ENCODE measurements around the gene RMND1. TPM values are rescaled to one million over a fixed set of nuclear protein-coding genes. Genes with fewer than 3 reads are reported as not detected.

The RMND1 gene
- total and polyA plus RNA-seq, 3 experiments from 2014 or later, result 10.4 to 25.6 (median 24.5) TPM

- peaks cover 18% of the 10 kb centered on the region for H3K36me3 ChIP-seq (ENCODE audit: insufficient read depth, low read length)
- Mint-ChIP-seq H3K4me3 (peak overlapping the region in 1 of 7 donors; percentile 0), H3K36me3 (peaks cover 0 to 57% (median 16%) of the 10 kb centered on the region in 3 donors), H3K27ac (peak overlapping the region in 2 of 8 donors; percentile 8 to 54), H3K9me3 (no peaks in the 10 kb centered on the region), H3K27me3 (no peaks in the 10 kb centered on the region), H3K4me1 (peaks cover 0 to 2% (median 0%) of the 10 kb centered on the region in 3 donors)
- H3K27me3 ChIP-seq (ENCODE audit: insufficient read depth, low read length, poor library complexity, severe bottlenecking), result no peaks in the 10 kb centered on the region
- H3K4me3 ChIP-seq (ENCODE audit: low read length), result no peak overlapping the region
- H3K27ac ChIP-seq (ENCODE audit: low read depth, low read length), result no peak overlapping the region
- no peaks in the 10 kb centered on the region for H3K9me3 ChIP-seq (ENCODE audit: low read length)
- CTCF ChIA-PET, result no interaction called here
- DNase-seq, result no peak
- H3K4me1 ChIP-seq (ENCODE audit: insufficient read depth, low read length), result no peaks in the 10 kb centered on the region
- POLR2A ChIA-PET, result no interaction called here
Observed at GRCh38 chr6:151431337-151431736, 20.6 kb downstream of the RMND1 start.

- Histone ChIP-seq H3K4me1 (ENCODE audit: insufficient read depth, low read length) (no peaks in the 10 kb centered on the region), H3K27me3 (ENCODE audit: insufficient read depth, low read length, poor library complexity, severe bottlenecking) (no peaks in the 10 kb centered on the region), H3K27ac (ENCODE audit: low read depth, low read length) (no peak overlapping the region), H3K4me3 (ENCODE audit: low read length) (no peak overlapping the region), H3K9me3 (ENCODE audit: low read length) (no peaks in the 10 kb centered on the region), H3K36me3 (ENCODE audit: insufficient read depth, low read length) (peaks cover 22% of the 10 kb centered on the region)
- Mint-ChIP-seq H3K36me3 (peaks cover 0 to 60% (median 20%) of the 10 kb centered on the region in 3 donors), H3K27ac (peak overlapping the region in 2 of 8 donors; percentile 8 to 54), H3K4me1 (no peaks in the 10 kb centered on the region), H3K9me3 (no peaks in the 10 kb centered on the region), H3K4me3 (no peak overlapping the region), H3K27me3 (no peaks in the 10 kb centered on the region)
- CTCF ChIA-PET, result no interaction called here
- DNase-seq, result no peak
- POLR2A ChIA-PET, result no interaction called here
Observed at GRCh38 chr6:151430886-151431285, 21.0 kb downstream of the RMND1 start.

- H3K36me3 Mint-ChIP-seq, result peaks cover 4 to 71% (median 28%) of the 10 kb centered on the region in 3 donors
- Histone ChIP-seq H3K4me3 (ENCODE audit: low read length) (no peak overlapping the region), H3K36me3 (ENCODE audit: insufficient read depth, low read length) (peaks cover 28% of the 10 kb centered on the region), H3K27ac (ENCODE audit: low read depth, low read length) (no peak overlapping the region), H3K9me3 (ENCODE audit: low read length) (no peaks in the 10 kb centered on the region), H3K4me1 (ENCODE audit: insufficient read depth, low read length) (no peaks in the 10 kb centered on the region), H3K27me3 (ENCODE audit: insufficient read depth, low read length, poor library complexity, severe bottlenecking) (no peaks in the 10 kb centered on the region)
- H3K27ac Mint-ChIP-seq, result no peak overlapping the region
- ChIA-PET POLR2A (no interaction called here), CTCF (no interaction called here)
- no peak for DNase-seq
- no peaks in the 10 kb centered on the region for H3K27me3 Mint-ChIP-seq
- H3K9me3 Mint-ChIP-seq, result no peaks in the 10 kb centered on the region
- H3K4me3 Mint-ChIP-seq, result no peak overlapping the region
- H3K4me1 Mint-ChIP-seq, result peaks cover 0 to 4% (median 0%) of the 10 kb centered on the region in 3 donors
Observed at GRCh38 chr6:151428093-151428735, 23.7 kb downstream of the RMND1 start.

- Mint-ChIP-seq H3K4me1 (peaks cover 0 to 4% (median 0%) of the 10 kb centered on the region in 3 donors), H3K9me3 (no peaks in the 10 kb centered on the region), H3K4me3 (no peak overlapping the region), H3K27me3 (no peaks in the 10 kb centered on the region), H3K27ac (peak overlapping the region in 2 of 8 donors; percentile 43 to 75), H3K36me3 (peaks cover 4 to 67% (median 27%) of the 10 kb centered on the region in 3 donors)
- H3K9me3 ChIP-seq (ENCODE audit: low read length), result no peaks in the 10 kb centered on the region
- H3K27me3 ChIP-seq (ENCODE audit: insufficient read depth, low read length, poor library complexity, severe bottlenecking), result no peaks in the 10 kb centered on the region
- CTCF ChIA-PET, result interaction anchor here (1.1 kb wide), 1 partner anchor 91 kb away, joined by 3 read pairs; no protein-coding TSS in a partner anchor
- DNase-seq, result no peak
- POLR2A ChIA-PET, result no interaction called here
- H3K27ac ChIP-seq (ENCODE audit: low read depth, low read length), result no peak overlapping the region
- no peaks in the 10 kb centered on the region for H3K4me1 ChIP-seq (ENCODE audit: insufficient read depth, low read length)
- no peak overlapping the region for H3K4me3 ChIP-seq (ENCODE audit: low read length)
- H3K36me3 ChIP-seq (ENCODE audit: insufficient read depth, low read length), result peaks cover 22% of the 10 kb centered on the region
Observed at GRCh38 chr6:151425561-151425960, 26.4 kb downstream of the RMND1 start.

GRCh38 chr6:151422981-151423380 lies 28.9 kb downstream of the RMND1 start:
- H3K9me3 ChIP-seq (ENCODE audit: low read length), result no peaks in the 10 kb centered on the region
- CTCF ChIA-PET, result no interaction called here
- no peak overlapping the region for H3K4me3 ChIP-seq (ENCODE audit: low read length)
- Mint-ChIP-seq H3K36me3 (peaks cover 4 to 58% (median 19%) of the 10 kb centered on the region in 3 donors), H3K4me1 (peaks cover 0 to 4% (median 0%) of the 10 kb centered on the region in 3 donors), H3K9me3 (no peaks in the 10 kb centered on the region), H3K27ac (peak overlapping the region in 1 of 8 donors; percentile 75), H3K4me3 (no peak overlapping the region), H3K27me3 (no peaks in the 10 kb centered on the region)
- H3K27me3 ChIP-seq (ENCODE audit: insufficient read depth, low read length, poor library complexity, severe bottlenecking), result no peaks in the 10 kb centered on the region
- POLR2A ChIA-PET, result no interaction called here
- DNase-seq, result no peak
- no peak overlapping the region for H3K27ac ChIP-seq (ENCODE audit: low read depth, low read length)
- no peaks in the 10 kb centered on the region for H3K4me1 ChIP-seq (ENCODE audit: insufficient read depth, low read length)
- peaks cover 15% of the 10 kb centered on the region for H3K36me3 ChIP-seq (ENCODE audit: insufficient read depth, low read length)

DNA sequence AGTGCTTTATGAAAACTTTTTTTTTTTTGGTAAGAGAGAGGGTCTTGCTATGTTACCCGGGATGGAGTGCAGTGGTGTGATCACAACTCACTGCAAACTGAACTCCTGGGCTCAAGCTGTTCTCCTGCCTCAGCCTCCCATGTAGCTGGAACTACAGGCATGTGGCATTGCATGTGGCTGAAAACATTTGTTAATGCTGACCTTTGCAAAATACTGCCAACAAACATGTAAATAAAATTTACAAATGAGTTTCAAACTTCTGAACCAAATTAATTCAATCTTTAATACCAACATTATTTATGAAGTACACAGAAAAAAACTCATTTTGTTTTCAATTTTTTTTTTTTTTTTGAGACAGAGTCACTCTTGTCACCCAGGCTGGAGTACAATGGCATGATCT lies 34.4 kb downstream of the RMND1 start:
- Mint-ChIP-seq H3K36me3 (peaks cover 11 to 60% (median 23%) of the 10 kb centered on the region in 3 donors), H3K4me1 (peaks cover 22 to 34% (median 25%) of the 10 kb centered on the region in 3 donors), H3K4me3 (no peak overlapping the region), H3K9me3 (no peaks in the 10 kb centered on the region), H3K27me3 (no peaks in the 10 kb centered on the region), H3K27ac (no peak overlapping the region)
- no peaks in the 10 kb centered on the region for H3K9me3 ChIP-seq (ENCODE audit: low read length)
- CTCF ChIA-PET, result interaction anchor here (0.9 to 1.9 kb wide), 2 partner anchors 10 to 11 kb away, joined by 3 to 6 read pairs; no protein-coding TSS in a partner anchor
- H3K4me1 ChIP-seq (ENCODE audit: insufficient read depth, low read length), result peaks cover 14% of the 10 kb centered on the region
- H3K27me3 ChIP-seq (ENCODE audit: insufficient read depth, low read length, poor library complexity, severe bottlenecking), result no peaks in the 10 kb centered on the region
- POLR2A ChIA-PET, result no interaction called here
- H3K36me3 ChIP-seq (ENCODE audit: insufficient read depth, low read length), result peaks cover 4% of the 10 kb centered on the region
- no peak for DNase-seq
- no peak overlapping the region for H3K4me3 ChIP-seq (ENCODE audit: low read length)
- H3K27ac ChIP-seq (ENCODE audit: low read depth, low read length), result no peak overlapping the region

GRCh38 chr6:151414641-151415260 lies 37.2 kb downstream of the RMND1 start:
- H3K4me3 Mint-ChIP-seq, result no peak overlapping the region
- H3K27me3 Mint-ChIP-seq, result no peaks in the 10 kb centered on the region
- H3K36me3 ChIP-seq (ENCODE audit: insufficient read depth, low read length), result peaks cover 7% of the 10 kb centered on the region
- H3K9me3 ChIP-seq (ENCODE audit: low read length), result no peaks in the 10 kb centered on the region
- peak overlapping the region in 5 of 8 donors; percentile 14 to 91 (median 39) for H3K27ac Mint-ChIP-seq
- peaks cover 11 to 55% (median 20%) of the 10 kb centered on the region in 3 donors for H3K36me3 Mint-ChIP-seq
- H3K27me3 ChIP-seq (ENCODE audit: insufficient read depth, low read length, poor library complexity, severe bottlenecking), result no peaks in the 10 kb centered on the region
- ChIA-PET POLR2A (no interaction called here), CTCF (no interaction called here)
- peaks cover 23 to 36% (median 26%) of the 10 kb centered on the region in 3 donors for H3K4me1 Mint-ChIP-seq
- H3K4me3 ChIP-seq (ENCODE audit: low read length), result no peak overlapping the region
- peaks cover 14% of the 10 kb centered on the region for H3K4me1 ChIP-seq (ENCODE audit: insufficient read depth, low read length)
- H3K27ac ChIP-seq (ENCODE audit: low read depth, low read length), result no peak overlapping the region
- no peaks in the 10 kb centered on the region for H3K9me3 Mint-ChIP-seq
- no peak for DNase-seq

Measured in CD8-positive, alpha-beta memory T cell (primary cell).